K562 (cell line): ENCODE measurements around the gene MBP. TPM values are rescaled to one million over a fixed set of nuclear protein-coding genes. Genes with fewer than 3 reads are reported as not detected.

ENCODE experiments used
- ATAC-seq: fragments of 200-7000 bp; cut with Tn5 transposase; 3 replicates; pipeline ENCODE4 v1.9.1; 2020; ENCODE audit warnings: moderate library complexity
- BruUV-seq: library from RNA; stranded (reverse); fragments of 400-500 nt; replicated peaks from 2 replicates; lab custom pipeline; 2021; lab: Mats Ljungman, UMichigan
- CTCF ChIA-PET: fragments of 300-600 bp; formaldehyde crosslinking; extraction: SDS; loops from one replicate; lab custom pipeline; 2021; ENCODE audit warnings: low intra/inter-chr PET ratio; lab: Yijun Ruan, JAX
- POLR2A ChIA-PET: fragments of 300-600, 350-650 bp; sonication (Branson Sonifier 250); formaldehyde crosslinking; extraction: SDS; loops from one replicate; lab custom pipeline; 2021; ENCODE audit warnings: antibody characterized with exemption, inconsistent platforms; lab: Yijun Ruan, JAX
- DNase-seq, 4 experiments: peaks; one replicate each; pipeline versions ENCODE4 v3.0.0 to v3.0.0-alpha.2; 2011 to 2018; ENCODE audit warnings: low spot score in 3 of 4, mixed read lengths in 3 of 4; ENCODE audit errors: extremely low read depth in 1 of 4
- FAIRE-seq: peaks from 2 replicates; lab custom pipeline; 2011; peaks lifted over from hg19 to GRCh38; lab: Jason Lieb, UNC
- H2AFZ ChIP-seq: 2 replicates; pipeline ENCODE4 v1.6.0; 2011; ENCODE audit warnings: low read depth, low read length, control low read depth, inconsistent platforms
- H3K27ac ChIP-seq: fragments of 200-600 bp; 3 replicates; pipeline ENCODE4 v1.8.0; 2011; ENCODE audit warnings: low read depth, mild to moderate bottlenecking, control low read depth, inconsistent platforms, low read length, moderate library complexity, mixed read lengths; ENCODE audit errors: extremely low read depth
- H3K27me3 ChIP-seq, 2 experiments: fragments of 300-600 bp in 1 of 2; 2 replicates in 1 of 2; 3 replicates in 1 of 2; pipeline versions ENCODE4 v1.6.0 to v1.8.0; 2011; ENCODE audit warnings: inconsistent platforms in 2 of 2, low read length in 2 of 2, mild to moderate bottlenecking in 1 of 2, mixed read lengths in 1 of 2, moderate library complexity in 1 of 2; ENCODE audit not compliant: control insufficient read depth in 2 of 2, insufficient read depth in 2 of 2
- H3K36me3 ChIP-seq: fragments of 300-600 bp; 3 replicates; pipeline ENCODE4 v1.8.0; 2011; ENCODE audit warnings: mild to moderate bottlenecking, low read length, inconsistent platforms; ENCODE audit not compliant: control insufficient read depth, insufficient read depth
- H3K4me1 ChIP-seq, 2 experiments: fragments of 200-600 bp in 1 of 2; replicated peaks in 1 of 2; 2 replicates in 1 of 2; 3 replicates in 1 of 2; pipeline versions ENCODE4 v1.5.1 to v1.8.0; 2011; ENCODE audit warnings: inconsistent platforms in 2 of 2, low read length in 2 of 2, mild to moderate bottlenecking in 1 of 2, mixed read lengths in 1 of 2, moderate library complexity in 1 of 2; ENCODE audit not compliant: control insufficient read depth in 2 of 2, insufficient read depth in 2 of 2
- H3K4me2 ChIP-seq: 2 replicates; pipeline ENCODE4 v1.6.1; 2011; ENCODE audit warnings: low read length, control low read depth, inconsistent platforms, mixed read lengths; ENCODE audit not compliant: insufficient read depth
- H3K4me3 ChIP-seq: fragments of 200-600 bp; sonication (generic), shearing (Covaris generic); 2 replicates; pipeline ENCODE4 v1.5.1; 2016; ENCODE audit warnings: control low read depth, inconsistent platforms
- H3K79me2 ChIP-seq: fragments of 200-600 bp; 3 replicates; pipeline ENCODE4 v1.8.0; 2011; ENCODE audit warnings: low read length, inconsistent platforms; ENCODE audit not compliant: control insufficient read depth, insufficient read depth
- H3K9ac ChIP-seq, 2 experiments: 2 replicates each; pipeline versions ENCODE4 v1.6.0 to v1.6.1; 2011; ENCODE audit warnings: low read depth in 2 of 2, low read length in 2 of 2, control low read depth in 1 of 2, inconsistent platforms in 1 of 2, mild to moderate bottlenecking in 1 of 2, mixed read lengths in 1 of 2; ENCODE audit not compliant: insufficient read depth in 1 of 2
- H3K9me1 ChIP-seq: one replicate; pipeline ENCODE4 v1.6.0; 2011; ENCODE audit warnings: inconsistent platforms, mild to moderate bottlenecking, low read length, moderate library complexity; ENCODE audit not compliant: control insufficient read depth, insufficient read depth
- H3K9me3 ChIP-seq: replicated peaks from 2 replicates; pipeline ENCODE4 v1.5.1; 2011; ENCODE audit warnings: low read depth, low read length, inconsistent platforms; ENCODE audit not compliant: control insufficient read depth, insufficient read depth
- H4K20me1 ChIP-seq: replicated peaks from 2 replicates; pipeline ENCODE4 v1.6.1; 2011; ENCODE audit warnings: low read length, inconsistent platforms, mixed read lengths; ENCODE audit not compliant: control insufficient read depth, insufficient read depth
- EWSR1 ChIP-seq: fragments of 450-650 bp; IDR thresholded peaks from 2 replicates; pipeline ENCODE4 v1.6.1; 2018; ENCODE audit warnings: borderline replicate concordance, mild to moderate bottlenecking, low read depth, moderate library complexity; ENCODE audit not compliant: partially characterized antibody
- MCM2 ChIP-seq: fragments of 450-650 bp; IDR thresholded peaks from 2 replicates; pipeline ENCODE4 v1.6.1; 2017; ENCODE audit warnings: low read depth, mild to moderate bottlenecking
- NFIX ChIP-seq: fragments of 250-450 bp; sonication (Bioruptor Pico); IDR thresholded peaks from 2 replicates; pipeline ENCODE4 v1.4.0; 2020; ENCODE audit warnings: low read depth, mild to moderate bottlenecking, moderate library complexity
- POLR2AphosphoS5 ChIP-seq: IDR thresholded peaks from 2 replicates; pipeline ENCODE4 v1.6.1; 2011; ENCODE audit warnings: mild to moderate bottlenecking, low read depth, low read length, moderate library complexity; ENCODE audit not compliant: control insufficient read depth, insufficient read depth
- RB1 ChIP-seq: fragments of 450-650 bp; IDR thresholded peaks from 2 replicates; pipeline ENCODE4 v1.6.1; 2017; ENCODE audit warnings: low read depth, mild to moderate bottlenecking
- RBM15 ChIP-seq: fragments of 200-400 bp; formaldehyde crosslinking; IDR thresholded peaks from 2 replicates; pipeline ENCODE4 v1.6.1; 2018; ENCODE audit warnings: mild to moderate bottlenecking, low read length, moderate library complexity; ENCODE audit not compliant: insufficient read depth
- SAFB ChIP-seq: fragments of 200-400 bp; formaldehyde crosslinking; IDR thresholded peaks from 2 replicates; pipeline ENCODE4 v1.6.1; 2017; ENCODE audit warnings: low read depth, low read length, borderline replicate concordance
- SPI1 ChIP-seq: IDR thresholded peaks from 2 replicates; pipeline ENCODE4 v1.6.1; 2011; ENCODE audit warnings: low read depth, low read length, control low read depth, borderline replicate concordance
- TAF9B ChIP-seq: fragments of 450-650 bp; IDR thresholded peaks from 2 replicates; pipeline ENCODE4 v1.6.1; 2018; ENCODE audit warnings: mild to moderate bottlenecking; ENCODE audit not compliant: partially characterized antibody
- TSC22D4 ChIP-seq: fragments of 450-650 bp; IDR thresholded peaks from 2 replicates; pipeline ENCODE4 v1.6.1; 2016; ENCODE audit warnings: missing genetic modification characterization, missing biosample characterization, control low read depth
- ZKSCAN8 ChIP-seq: fragments of 200-800 bp; sonication (Bioruptor generic); IDR thresholded peaks from 2 replicates; pipeline ENCODE4 v1.6.1; 2016; ENCODE audit warnings: missing genetic modification characterization, missing compliant biosample characterization
- ZNF644 ChIP-seq: fragments of 200-800 bp; sonication (Bioruptor generic); IDR thresholded peaks from 2 replicates; pipeline ENCODE4 v1.6.1; 2016; ENCODE audit warnings: low read depth, missing genetic modification characterization, missing compliant biosample characterization
- WGBS: fragments of 100-300 bp; shearing (Covaris generic); methylation state at CpG from one replicate; pipeline ENCODE4 v1.1.6; 2016; ENCODE audit warnings: low coverage, mixed read lengths; ENCODE audit not compliant: insufficient coverage; ENCODE audit errors: missing lambda C conversion rate; 5-methylcytosine and 5-hydroxymethylcytosine counted together
- in situ Hi-C: fragments of 300-500 bp; cut with MboI; formaldehyde crosslinking; loops from 4 replicates; pipeline ENCODE4 v1.15.0; 2018; ENCODE audit warnings: inconsistent platforms, mixed read lengths
- intact Hi-C: fragments of 100-400 bp; cut with micrococcal nuclease; formaldehyde crosslinking; loops from 2 replicates; pipeline ENCODE4 v1.14.2; 2022
- polyA plus RNA-seq, 8 experiments: library from polyadenylated mRNA; depleted of rRNA in 4 of 8; stranded (reverse) in 5 of 8; unstranded in 3 of 8; fragments of >200 nt; fragmentation: Nextera tagmentation in 2 of 8; fragmentation: Illumina TruSeq in 1 of 8; extraction: Ambion mirVana in 2 of 8; extraction: Trizol in 1 of 8; gene quantifications; 2 replicates each; pipeline versions ENCODE4 v1.2.1 to v1.2.3, GENCODE V29; 2011 to 2014; ENCODE audit warnings: inconsistent platforms in 1 of 8, missing spikeins in 1 of 8
- total RNA-seq, 7 experiments: library from RNA; depleted of rRNA in 6 of 7; stranded (reverse); fragments of >200 nt in 6 of 7; fragmentation: Illumina TruSeq in 2 of 7; extraction: Trizol in 2 of 7; gene quantifications; 2 replicates each; pipeline versions ENCODE4 v1.2.1 to v1.2.3, GENCODE V29; 2011 to 2021; ENCODE audit warnings: low replicate concordance in 1 of 7
- TF ChIP-seq, protein P1 (sequence below): sonication (generic); formaldehyde crosslinking; IDR thresholded peaks from 2 replicates; pipeline ENCODE4 v1.8.1; 2023; ENCODE audit warnings: mild to moderate bottlenecking, missing genetic modification reagents

MBP gene
- total and polyA plus RNA-seq, 9 of the 15 experiments (the other 6 are each of a cell fraction or from before 2014, with no cell fraction given), result 0.09 TPM; not detected in 8

DNA sequence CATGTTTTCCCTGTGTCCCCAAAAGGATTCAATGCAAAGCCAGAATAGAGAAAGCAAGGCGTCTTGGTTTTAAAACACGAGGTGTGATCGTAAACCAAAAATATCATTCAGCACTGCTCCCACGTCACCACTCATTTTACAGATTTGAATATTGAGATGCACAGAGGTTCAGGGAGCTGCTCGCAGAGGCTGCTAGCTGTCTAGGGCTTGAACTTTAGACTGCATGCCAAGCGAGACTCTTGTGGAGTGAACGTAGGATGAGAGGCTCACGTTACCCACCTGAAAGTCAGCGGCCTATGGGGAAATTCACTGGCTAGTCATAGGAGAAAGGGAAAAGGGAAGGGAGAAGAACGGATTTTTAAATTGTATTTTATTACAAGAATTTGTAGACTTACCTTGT, 130.1 kb downstream of the MBP start (continued):
- TF ChIP-seq ZKSCAN8 (CRISPR knock-in tag), result no peak
- TF ChIP-seq, protein P1, sequence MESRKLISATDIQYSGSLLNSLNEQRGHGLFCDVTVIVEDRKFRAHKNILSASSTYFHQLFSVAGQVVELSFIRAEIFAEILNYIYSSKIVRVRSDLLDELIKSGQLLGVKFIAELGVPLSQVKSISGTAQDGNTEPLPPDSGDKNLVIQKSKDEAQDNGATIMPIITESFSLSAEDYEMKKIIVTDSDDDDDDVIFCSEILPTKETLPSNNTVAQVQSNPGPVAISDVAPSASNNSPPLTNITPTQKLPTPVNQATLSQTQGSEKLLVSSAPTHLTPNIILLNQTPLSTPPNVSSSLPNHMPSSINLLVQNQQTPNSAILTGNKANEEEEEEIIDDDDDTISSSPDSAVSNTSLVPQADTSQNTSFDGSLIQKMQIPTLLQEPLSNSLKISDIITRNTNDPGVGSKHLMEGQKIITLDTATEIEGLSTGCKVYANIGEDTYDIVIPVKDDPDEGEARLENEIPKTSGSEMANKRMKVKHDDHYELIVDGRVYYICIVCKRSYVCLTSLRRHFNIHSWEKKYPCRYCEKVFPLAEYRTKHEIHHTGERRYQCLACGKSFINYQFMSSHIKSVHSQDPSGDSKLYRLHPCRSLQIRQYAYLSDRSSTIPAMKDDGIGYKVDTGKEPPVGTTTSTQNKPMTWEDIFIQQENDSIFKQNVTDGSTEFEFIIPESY (CRISPR knock-in tag), result no peak

DNA sequence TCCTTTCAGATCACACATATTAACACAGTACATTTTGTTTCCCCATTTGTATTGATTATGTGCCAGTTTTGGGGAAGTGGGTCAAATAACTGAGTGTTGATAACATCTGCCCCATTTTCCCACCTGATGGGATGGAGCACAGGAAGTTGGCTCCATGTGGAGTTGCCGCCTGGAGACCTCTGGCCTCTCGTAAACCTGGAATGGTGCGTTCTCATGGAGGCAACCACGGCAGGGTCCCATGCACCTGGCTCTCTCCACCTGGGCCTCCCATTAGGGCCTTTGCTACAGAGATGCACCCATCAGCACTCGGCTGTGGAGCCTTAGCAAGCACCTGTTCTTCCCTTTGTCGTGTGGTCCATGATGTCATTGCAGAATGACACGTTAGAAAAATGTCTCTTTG, 130.6 kb downstream of the MBP start:
- FAIRE-seq (no peak), ATAC-seq (no peak), DNase-seq (no peak)
- no peaks in the 10 kb centered on the region for H3K9me3 ChIP-seq
- no peaks in the 10 kb centered on the region for H3K9me1 ChIP-seq
- no peaks in the 10 kb centered on the region for H3K79me2 ChIP-seq
- H2AFZ ChIP-seq, result no peak overlapping the region
- H3K4me3 ChIP-seq, result no peak overlapping the region
- TF ChIP-seq ZNF644 (tag) (no peak), MCM2 (no peak), NFIX (no peak), TAF9B (no peak), SPI1 (no peak), TSC22D4 (tag) (no peak), RBM15 (no peak), EWSR1 (no peak), RB1 (no peak), SAFB (no peak), POLR2AphosphoS5 (no peak)
- CTCF ChIA-PET, result no interaction called here
- H3K27me3 ChIP-seq, result peaks cover 2 to 46% of the 10 kb centered on the region in 2 experiments; a peak in 4 of 5 replicates
- BruUV-seq, result no TSS peak
- H3K4me1 ChIP-seq, result no peaks in the 10 kb centered on the region; a peak in 1 of 5 replicates
- 5% methylated on average over 6 of the region's 7 CpGs for whole genome bisulfite sequencing
- no peak overlapping the region for H3K9ac ChIP-seq
- H3K4me2 ChIP-seq, result no peak overlapping the region
- no peaks in the 10 kb centered on the region for H3K36me3 ChIP-seq
- no peak overlapping the region for H3K27ac ChIP-seq
- no peaks in the 10 kb centered on the region for H4K20me1 ChIP-seq
- intact Hi-C loops (loop anchor here (5.0 to 10.0 kb wide), 2 partner anchors 53 to 645 kb away; no protein-coding TSS in a partner anchor), in situ Hi-C loops (no loop called here)
- POLR2A ChIA-PET, result no interaction called here
